ENCODE measurements around the gene TTC13.

Gene TTC13

DNA sequence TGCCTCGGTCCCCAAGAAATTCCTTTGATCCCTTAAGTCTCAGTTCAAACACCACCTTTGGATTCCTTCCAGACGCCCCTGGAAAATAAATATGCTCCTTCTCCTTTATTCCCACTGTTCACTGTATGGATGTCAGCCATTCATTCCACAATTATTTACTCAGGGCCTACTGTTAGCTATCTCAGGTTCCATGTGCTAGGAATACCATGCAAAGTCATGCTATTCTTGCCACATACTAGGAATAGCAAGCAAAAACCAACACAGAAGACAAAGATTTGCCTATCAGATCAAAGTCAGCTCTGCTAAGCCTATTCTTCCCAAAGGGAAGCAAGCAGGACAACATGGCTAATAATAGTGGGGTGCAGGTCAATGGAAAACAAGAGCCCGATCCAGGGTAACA is 29.8 kb downstream of the TTC13 start:
- DNase-seq (ENCODE audit: low read depth in 2 of 3, low spot score in 1 of 3), result no peak

DNA sequence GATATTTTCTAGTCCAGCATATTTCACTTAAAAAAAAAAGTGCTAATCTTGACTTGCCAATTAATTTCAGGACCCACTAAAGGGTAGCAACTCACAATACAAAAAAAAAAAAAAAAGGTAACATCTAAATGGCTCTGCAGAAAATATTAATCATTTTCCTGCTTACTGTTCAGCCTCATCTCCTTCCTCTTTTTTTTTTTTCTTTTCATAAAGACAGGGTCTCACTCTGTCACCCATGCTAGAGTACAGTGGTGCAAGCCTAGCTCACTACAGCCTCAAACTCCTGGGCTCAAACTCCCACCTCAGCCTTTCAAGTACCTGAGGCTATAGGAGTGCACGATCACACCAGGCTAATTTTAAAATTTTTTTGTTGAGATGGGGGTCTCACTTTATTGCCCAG is 30.4 kb downstream of the TTC13 start:
- no peak for DNase-seq (ENCODE audit: low read depth in 2 of 3, low spot score in 1 of 3)

DNA sequence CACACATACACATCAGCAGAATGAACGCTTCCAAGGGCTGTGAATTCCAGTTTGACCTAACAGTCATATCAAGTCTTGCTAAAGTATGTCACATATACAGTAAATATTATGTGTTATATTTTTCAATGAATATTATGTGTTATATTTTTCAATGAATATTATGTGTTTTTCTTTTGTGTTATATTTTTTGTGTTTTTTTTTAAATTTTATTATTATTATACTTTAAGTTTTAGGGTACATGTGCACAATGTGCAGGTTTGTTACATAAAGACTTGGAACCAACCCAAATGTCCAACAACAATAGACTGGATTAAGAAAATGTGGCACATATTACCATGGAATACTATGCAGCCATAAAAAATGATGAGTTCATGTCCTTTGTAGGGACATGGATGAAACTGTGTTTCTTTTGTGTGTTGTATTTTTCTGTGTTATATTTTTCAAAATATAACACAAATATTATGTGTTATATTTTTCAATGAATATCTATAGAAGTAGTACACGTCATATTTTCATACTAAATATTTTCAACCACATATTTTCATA is 35.5 kb downstream of the TTC13 start:
- no peak for DNase-seq (ENCODE audit: low read depth in 2 of 3, low spot score in 1 of 3)

DNA sequence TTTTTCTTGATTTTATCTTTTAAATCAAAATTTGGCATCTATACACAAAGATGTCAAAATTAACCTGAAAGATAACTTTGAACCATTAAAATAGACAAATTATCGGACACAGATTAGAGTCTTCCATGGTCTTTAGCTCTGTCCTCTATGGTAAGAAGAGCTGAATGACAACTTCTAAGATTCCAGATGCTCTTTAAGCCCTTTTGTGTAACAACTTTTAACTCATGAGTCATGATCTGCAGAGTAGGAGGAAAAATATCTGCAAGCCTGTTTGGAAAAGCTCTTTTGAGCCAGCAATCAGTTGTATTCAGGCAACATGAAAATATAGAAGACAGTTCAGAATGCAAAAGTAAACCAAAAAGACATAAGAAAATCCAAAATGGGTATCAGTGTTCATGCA is 37.8 kb downstream of the TTC13 start:
- DNase-seq (ENCODE audit: low read depth in 2 of 3, low spot score in 1 of 3), result no peak

DNA sequence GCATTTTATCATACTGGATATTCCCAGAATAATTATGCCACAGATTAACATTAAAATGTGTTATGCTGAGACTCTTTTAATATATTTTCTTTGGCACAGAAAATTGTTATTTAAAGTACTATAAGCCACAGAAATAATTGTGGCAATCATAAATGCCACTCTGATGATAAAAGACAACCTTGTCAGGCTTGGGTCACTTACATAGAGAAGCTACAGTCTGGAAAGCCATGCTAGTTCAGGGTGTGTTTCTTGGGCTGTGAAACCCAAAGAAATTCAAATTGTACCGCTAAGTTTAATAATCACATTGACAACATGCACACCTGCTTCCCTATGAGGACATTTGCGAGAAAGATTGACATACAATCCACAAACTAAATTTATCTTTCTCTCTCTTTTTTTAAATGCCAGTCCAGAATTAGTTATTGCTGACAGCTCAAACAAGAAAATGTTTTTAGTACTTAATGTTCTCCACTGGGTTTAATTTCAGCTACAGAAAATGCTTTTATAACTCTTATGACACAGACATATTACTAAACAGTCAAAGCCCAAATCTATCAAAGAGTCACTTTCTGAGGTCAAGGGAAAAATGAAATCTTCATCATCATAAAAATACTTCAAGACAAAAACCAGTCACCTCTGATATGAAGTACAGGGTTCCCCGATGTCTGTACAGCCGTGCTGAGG is 38.7 kb downstream of the TTC13 start:
- DNase-seq (ENCODE audit: low read depth in 2 of 3, low spot score in 1 of 3), result no peak

DNA sequence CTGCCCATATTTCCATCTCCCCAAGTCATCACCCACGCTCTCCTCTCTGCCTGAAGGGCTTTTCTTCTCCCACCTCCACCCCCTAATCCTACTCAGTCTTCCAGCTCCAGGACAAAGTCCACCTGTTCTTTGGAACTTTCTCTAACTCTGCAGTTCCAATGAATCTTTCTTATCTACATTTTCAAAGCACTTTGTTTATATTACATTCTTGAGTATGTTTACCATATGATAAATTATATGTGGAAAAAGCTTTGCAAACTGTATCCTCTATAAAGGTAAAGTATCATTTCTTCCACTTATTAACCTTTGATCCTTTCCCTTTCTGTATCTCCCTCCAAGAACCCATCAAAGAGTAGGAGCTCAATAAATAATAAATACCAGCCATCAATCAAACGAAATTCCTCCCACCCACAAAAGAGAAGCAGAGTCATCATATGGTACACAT is 39.7 kb downstream of the TTC13 start:
- no peak for DNase-seq (ENCODE audit: low read depth in 2 of 3, low spot score in 1 of 3)

- DNase-seq (ENCODE audit: low read depth in 2 of 3, low spot score in 1 of 3), result no peak
Measured at GRCh38 chr1:230937371-230937770, 41.3 kb downstream of the TTC13 start.

- no peak for DNase-seq (ENCODE audit: low read depth in 2 of 3, low spot score in 1 of 3)
Measured at GRCh38 chr1:230936475-230936874, 42.2 kb downstream of the TTC13 start.

DNA sequence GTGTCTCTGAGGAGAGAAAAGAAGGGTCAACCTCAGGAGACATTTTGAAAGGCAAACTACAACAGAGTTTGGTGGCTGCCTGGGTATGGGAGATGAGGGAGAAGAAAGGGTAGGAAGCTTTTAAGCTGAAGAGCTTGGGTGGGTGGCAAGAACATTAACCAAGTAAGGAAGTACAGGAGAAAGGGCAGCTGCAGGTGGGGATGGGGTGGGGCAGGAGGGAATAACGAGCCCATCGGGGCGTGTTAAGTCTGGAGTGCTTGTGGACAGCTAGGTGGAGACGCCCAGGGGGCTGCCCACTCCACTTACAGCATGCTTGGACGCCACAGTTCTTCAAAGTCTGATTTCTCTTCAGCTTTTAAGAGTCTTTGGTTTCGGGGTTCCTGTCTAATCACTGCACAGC is 42.8 kb downstream of the TTC13 start:
- no peak for DNase-seq (ENCODE audit: low read depth in 2 of 3, low spot score in 1 of 3)

DNA sequence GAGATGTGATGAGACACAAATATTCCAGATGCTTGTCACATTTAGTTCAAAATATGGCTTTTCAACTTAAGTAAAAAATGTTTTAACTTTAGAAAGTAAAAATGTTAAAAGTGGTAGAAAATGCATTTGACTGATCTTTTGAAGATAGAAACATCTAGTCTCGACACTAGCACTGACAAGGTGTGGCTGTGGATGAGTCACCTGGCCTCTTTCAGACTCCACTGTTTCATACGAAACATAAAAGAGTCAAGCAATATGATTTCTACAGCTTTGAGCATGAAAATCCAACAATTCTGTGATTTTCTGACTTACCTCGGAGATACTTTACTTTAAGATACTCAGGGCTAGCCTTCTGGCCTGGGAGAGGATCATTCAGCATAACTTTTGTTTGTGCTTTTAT is 47.7 kb downstream of the TTC13 start:
- no peak for DNase-seq (ENCODE audit: low read depth in 2 of 3, low spot score in 1 of 3)

DNA sequence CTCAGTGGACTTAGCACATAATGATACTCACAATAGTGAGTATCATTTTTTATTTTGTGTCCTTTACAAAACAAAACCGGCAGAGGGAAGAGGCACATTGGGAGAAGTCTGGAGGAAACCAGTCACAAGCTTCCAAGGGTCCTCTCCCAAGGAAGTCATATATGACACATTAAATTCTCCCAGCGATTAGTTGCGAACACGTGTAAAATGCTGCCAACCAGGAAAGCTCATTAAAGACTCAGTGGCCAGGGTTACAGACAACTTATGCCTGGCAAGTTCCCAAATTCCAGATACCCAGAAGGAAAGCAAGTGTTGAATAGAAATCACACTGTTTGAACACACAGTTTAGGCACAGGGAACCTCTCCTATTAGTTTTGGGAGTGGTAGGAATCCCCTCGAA is 52.5 kb downstream of the TTC13 start:
- no peak for DNase-seq (ENCODE audit: low read depth in 2 of 3, low spot score in 1 of 3)

GRCh38 chr1:230925608-230926007 is 53.1 kb downstream of the TTC13 start:
- DNase-seq (ENCODE audit: low read depth in 2 of 3, low spot score in 1 of 3), result no peak

DNA sequence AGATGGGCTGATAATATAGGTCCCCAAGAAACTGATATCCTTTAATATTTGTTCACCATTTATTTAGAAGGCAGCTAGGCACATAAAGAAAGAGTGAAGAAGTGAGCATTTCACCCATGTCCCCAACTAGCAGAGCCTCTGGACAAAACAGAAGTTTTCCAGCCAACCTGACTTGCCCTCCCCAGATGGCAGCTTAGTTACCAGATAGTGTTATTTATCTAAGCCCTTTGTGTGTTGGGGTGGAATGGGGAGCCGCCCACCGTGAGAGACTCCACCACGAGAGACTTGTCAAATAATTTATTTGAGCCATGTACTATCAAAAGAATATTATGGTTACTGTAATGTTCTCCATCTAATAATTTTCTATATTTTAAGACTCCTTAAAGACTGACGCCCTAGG is 55.5 kb downstream of the TTC13 start:
- no peak for DNase-seq (ENCODE audit: low read depth in 2 of 3, low spot score in 1 of 3)

GRCh38 chr1:230922620-230923019 is 56.0 kb downstream of the TTC13 start:
- DNase-seq (ENCODE audit: low read depth in 2 of 3, low spot score in 1 of 3), result no peak

GRCh38 chr1:230919207-230919606 is 59.5 kb downstream of the TTC13 start:
- no peak for DNase-seq (ENCODE audit: low read depth in 2 of 3, low spot score in 1 of 3)

DNA sequence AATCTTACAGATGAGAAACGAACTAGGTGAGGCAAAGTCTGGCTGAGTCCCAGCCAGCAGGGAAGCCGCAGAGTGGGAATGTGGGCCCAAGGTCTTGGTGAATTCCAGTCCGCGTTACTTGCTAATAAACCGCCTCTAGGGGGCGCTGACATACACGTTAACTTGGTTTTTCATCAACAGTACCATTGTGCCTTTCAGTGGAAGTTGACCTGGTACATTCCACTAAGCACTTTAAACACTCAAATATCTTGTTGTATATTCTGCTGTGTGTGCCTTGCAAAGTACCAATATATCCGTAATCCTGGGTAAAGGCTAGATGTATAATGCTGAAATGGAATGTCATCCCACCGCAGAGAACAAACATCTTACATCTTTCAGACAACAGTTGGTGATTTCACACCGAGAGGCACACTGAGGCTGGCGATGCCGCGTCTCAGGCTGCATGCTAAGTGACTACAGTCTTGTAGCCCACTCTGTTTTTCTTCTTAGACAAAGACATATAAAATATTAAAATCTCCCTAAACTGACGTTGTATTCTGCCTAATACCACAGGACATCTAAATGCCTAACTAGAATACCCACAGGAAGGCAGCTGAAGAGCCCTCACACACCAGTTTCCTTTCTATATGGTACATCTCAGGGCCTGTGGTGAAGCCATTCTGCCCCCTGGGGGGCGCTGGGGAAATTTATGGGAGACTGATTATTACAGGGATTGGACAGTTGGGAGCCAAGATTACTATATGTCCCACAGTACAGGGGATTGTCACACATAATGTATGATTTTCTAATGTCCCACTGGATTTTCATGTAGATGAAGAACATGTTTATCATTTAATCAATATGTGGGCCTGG is 61.2 kb downstream of the TTC13 start:
- peak; percentile 37 to 68 (median 57) for DNase-seq (ENCODE audit: low read depth in 2 of 3, low spot score in 1 of 3)

DNA sequence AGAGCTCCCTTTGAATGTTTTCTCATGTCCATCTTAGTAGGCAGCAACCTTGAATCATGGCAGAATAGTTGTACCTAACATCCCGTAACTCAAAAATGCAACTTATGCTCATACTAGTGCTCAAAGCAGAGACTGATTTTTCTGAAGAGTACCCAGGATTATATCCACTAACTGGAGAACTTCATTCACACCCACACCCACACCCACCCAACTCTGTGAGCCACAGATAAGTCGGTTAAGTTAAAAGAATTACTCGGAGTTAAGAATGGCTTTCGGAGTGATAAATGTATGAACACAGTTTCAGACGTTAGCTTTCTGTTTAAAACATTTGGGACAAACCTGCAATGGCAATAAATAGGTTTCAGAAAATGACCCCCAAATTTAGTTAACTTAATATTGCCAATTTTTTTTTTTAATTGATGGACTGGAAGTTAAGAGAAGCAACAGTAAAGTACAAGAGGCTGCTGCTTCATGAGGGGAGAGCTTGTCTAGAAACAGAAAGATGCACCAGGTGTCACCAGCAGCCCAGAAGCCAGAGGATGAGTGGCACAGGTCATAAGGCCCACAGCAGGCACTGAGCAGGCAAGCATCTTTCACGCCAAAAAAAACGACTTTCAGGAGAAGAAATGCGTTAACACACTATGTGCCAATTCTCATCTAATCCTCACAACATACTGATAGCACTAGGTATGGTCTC is 61.9 kb downstream of the TTC13 start:
- no peak for DNase-seq (ENCODE audit: low read depth in 2 of 3, low spot score in 1 of 3)

DNA sequence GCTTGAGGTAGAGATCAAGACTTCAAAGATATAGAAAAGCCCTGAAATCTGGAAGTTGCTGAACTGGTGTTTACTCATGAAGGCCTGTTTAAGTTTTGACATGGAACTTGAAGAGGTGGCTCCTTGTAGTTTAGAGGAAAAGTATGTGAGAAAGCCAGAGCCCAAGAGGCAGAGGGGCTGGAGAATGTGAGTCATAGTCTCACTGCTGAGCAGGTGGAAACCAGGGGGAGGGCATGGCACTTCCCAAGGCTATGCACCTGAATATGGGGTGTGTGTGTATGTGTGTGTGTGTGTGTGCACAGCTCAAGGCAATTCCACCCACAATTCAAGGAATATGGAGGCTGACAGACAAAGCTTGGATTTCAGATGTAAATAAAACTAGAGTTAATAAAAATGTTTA is 63.6 kb downstream of the TTC13 start:
- no peak for DNase-seq (ENCODE audit: low read depth in 2 of 3, low spot score in 1 of 3)

DNA sequence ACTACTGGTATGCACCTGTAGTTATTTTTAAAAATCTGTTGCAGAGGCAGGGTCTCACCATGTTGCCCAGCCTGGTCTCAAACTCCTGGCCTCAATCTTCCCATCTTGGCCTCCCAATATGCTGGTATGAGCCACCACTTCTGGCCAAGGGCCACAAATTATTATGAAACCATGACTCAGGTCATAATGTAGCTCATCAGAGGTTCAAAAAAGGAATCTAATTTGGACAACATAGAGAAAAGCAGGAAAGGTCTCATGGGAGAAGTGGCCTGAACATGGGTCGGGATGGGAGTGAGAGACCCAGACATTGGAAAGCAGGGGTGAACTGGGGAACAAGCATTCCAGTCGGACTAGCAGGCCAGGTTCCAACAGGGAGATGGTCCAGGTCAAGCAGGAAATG is 65.2 kb downstream of the TTC13 start:
- DNase-seq (ENCODE audit: low read depth in 2 of 3, low spot score in 1 of 3), result no peak

- DNase-seq (ENCODE audit: low read depth in 2 of 3, low spot score in 1 of 3), result no peak
Measured at GRCh38 chr1:230910755-230911117, 67.9 kb downstream of the TTC13 start.

DNA sequence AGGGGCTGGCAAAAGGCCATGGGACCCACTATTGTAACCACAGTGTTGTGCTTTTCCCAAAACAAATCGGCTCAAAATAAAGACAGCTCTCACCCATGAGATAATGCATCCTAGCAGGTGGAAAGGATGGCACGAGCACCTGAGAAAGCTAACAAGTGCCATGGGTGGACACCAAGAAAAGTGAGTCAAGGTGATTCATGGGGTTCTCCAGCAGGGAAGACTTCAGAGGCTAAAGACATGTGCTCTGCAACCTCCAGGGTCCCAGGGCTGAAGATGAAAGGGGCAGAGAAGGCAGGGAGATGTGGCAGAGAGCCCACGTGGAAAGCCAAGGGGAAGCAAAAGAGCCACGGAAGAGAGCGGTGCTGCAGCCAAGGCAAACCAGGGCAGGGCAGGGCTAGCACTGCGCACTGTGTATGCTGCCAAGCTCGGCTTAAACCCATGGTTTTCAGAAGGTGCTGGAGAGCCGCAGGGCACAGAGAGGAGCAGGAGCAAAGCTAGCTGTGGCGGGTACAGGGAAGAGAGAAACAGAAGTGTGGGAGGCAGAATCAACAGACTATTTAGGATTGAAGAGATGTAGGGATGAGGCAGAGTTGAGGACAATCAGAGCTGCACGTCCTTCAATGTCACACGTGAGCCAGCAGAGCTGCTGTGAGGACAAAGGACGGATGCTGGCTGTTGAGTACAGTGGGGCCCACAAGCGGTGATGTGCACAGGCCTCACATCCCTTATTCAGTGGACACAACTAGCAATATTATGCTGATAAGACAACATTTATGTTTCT is 68.5 kb downstream of the TTC13 start:
- no peak for DNase-seq (ENCODE audit: low read depth in 2 of 3, low spot score in 1 of 3)

Measured in stimulated activated CD4-positive, alpha-beta T cell treated with anti-CD3 and anti-CD28 coated beads, Interleukin-12 subunit alpha, Interleukin-12 subunit beta, amount 100 ng/mL, for 48 hours (primary cell).